A549 (cell line): ENCODE measurements around the gene GORASP2. TPM values are rescaled to one million over a fixed set of nuclear protein-coding genes. Genes with fewer than 3 reads are reported as not detected.

Experiments
- ATAC-seq, 2 experiments: fragments of 200-7000 bp in 1 of 2; fragments of >200 bp in 1 of 2; cut with Nextera tagmentation in 1 of 2; cut with Tn5 transposase in 1 of 2; 3 replicates each; pipeline versions ENCODE4 v1.8.0 to v1.9.1; 2018 to 2020; ENCODE audit warnings: mild to moderate bottlenecking in 1 of 2, moderate library complexity in 1 of 2
- CTCF ChIA-PET: fragments of 300-600 bp; sonication (Branson Sonifier 250); formaldehyde crosslinking; extraction: SDS; loops from one replicate; lab custom pipeline; 2021; ENCODE audit warnings: antibody characterized with exemption, inconsistent platforms; lab: Yijun Ruan, JAX
- POLR2A ChIA-PET: fragments of 350-600 bp; formaldehyde crosslinking; extraction: SDS; loops from one replicate; lab custom pipeline; 2021; ENCODE audit warnings: antibody characterized with exemption, inconsistent platforms; lab: Yijun Ruan, JAX
- DNase-seq, 2 experiments: peaks; one replicate each; pipeline versions ENCODE4 v3.0.0 to v3.0.0-alpha.2; 2011 to 2016; ENCODE audit warnings: low read depth in 1 of 2, low spot score in 1 of 2
- FAIRE-seq: peaks from 2 replicates; lab custom pipeline; 2011; peaks lifted over from hg19 to GRCh38; lab: Jason Lieb, UNC
- H3K27ac ChIP-seq, 2 experiments: fragments of >200 bp; sonication (Bioruptor Twin); formaldehyde crosslinking; 3 replicates each; pipeline ENCODE4 v1.5.1; 2016 to 2017
- H3K4me1 ChIP-seq: fragments of >200 bp; sonication (Bioruptor Twin); formaldehyde crosslinking; 3 replicates; pipeline ENCODE4 v1.6.1; 2016
- H3K4me2 ChIP-seq: fragments of >200 bp; sonication (Bioruptor Twin); formaldehyde crosslinking; 3 replicates; pipeline ENCODE4 v1.6.1; 2016
- H3K4me3 ChIP-seq: fragments of >200 bp; sonication (Bioruptor Twin); formaldehyde crosslinking; 3 replicates; pipeline ENCODE4 v1.5.1; 2016
- H3K9me3 ChIP-seq: fragments of >200 bp; sonication (Bioruptor Twin); formaldehyde crosslinking; 3 replicates; pipeline ENCODE4 v1.6.1; 2016
- CBX8 ChIP-seq: fragments of 200-600 bp; sonication (generic); IDR thresholded peaks from 2 replicates; pipeline ENCODE4 v1.6.1; 2016
- CEBPB ChIP-seq, 2 experiments: fragments of >200 bp in 1 of 2; sonication (Bioruptor Twin) in 1 of 2; formaldehyde crosslinking in 1 of 2; IDR thresholded peaks; 2 replicates each; pipeline ENCODE4 v1.6.1; 2012 to 2016
- CHD4 ChIP-seq: fragments of 200-600 bp; sonication (generic); IDR thresholded peaks from 2 replicates; pipeline ENCODE4 v1.6.1; 2016; ENCODE audit warnings: antibody characterized with exemption, mild to moderate bottlenecking, borderline replicate concordance
- EP300 ChIP-seq, 2 experiments: fragments of >200 bp; sonication (Bioruptor Twin); formaldehyde crosslinking; IDR thresholded peaks; 2 replicates in 1 of 2; 3 replicates in 1 of 2; pipeline ENCODE4 v1.6.1; 2016 to 2017
- FOSB ChIP-seq: fragments of 250-450 bp; sonication (Bioruptor Pico); IDR thresholded peaks from 2 replicates; pipeline ENCODE4 v1.5.0; 2020; ENCODE audit warnings: mild to moderate bottlenecking, moderate library complexity
- FOSL2 ChIP-seq, 2 experiments: fragments of 450-650 bp in 1 of 2; fragments of >200 bp in 1 of 2; sonication (Bioruptor Twin) in 1 of 2; formaldehyde crosslinking; IDR thresholded peaks; 2 replicates each; pipeline versions ENCODE4 v1.5.0 to v1.6.1; 2016 to 2020; ENCODE audit warnings: mild to moderate bottlenecking in 1 of 2, moderate library complexity in 1 of 2
- FOXS1 ChIP-seq: fragments of 250-450 bp; sonication (Bioruptor Pico); IDR thresholded peaks from 2 replicates; pipeline ENCODE4 v1.5.0; 2020; ENCODE audit warnings: mild to moderate bottlenecking, moderate library complexity
- HEYL ChIP-seq: fragments of 250-450 bp; sonication (Bioruptor Pico); IDR thresholded peaks from 2 replicates; pipeline ENCODE4 v1.8.0; 2021; ENCODE audit warnings: mild to moderate bottlenecking, moderate library complexity
- HOXB13 ChIP-seq: fragments of 250-450 bp; sonication (Bioruptor Pico); IDR thresholded peaks from 2 replicates; pipeline ENCODE4 v1.5.0; 2020; ENCODE audit warnings: low read depth, mild to moderate bottlenecking, moderate library complexity
- HOXB5 ChIP-seq: fragments of 250-450 bp; sonication (Bioruptor Pico); IDR thresholded peaks from 2 replicates; pipeline ENCODE4 v1.5.0; 2020; ENCODE audit warnings: mild to moderate bottlenecking, moderate library complexity
- MAFK ChIP-seq: fragments of 450-650 bp; IDR thresholded peaks from 2 replicates; pipeline ENCODE4 v1.6.1; 2014; ENCODE audit not compliant: partially characterized antibody
- MAZ ChIP-seq: fragments of 150-350 bp; IDR thresholded peaks from 2 replicates; pipeline ENCODE4 v1.6.1; 2014; ENCODE audit warnings: antibody characterized with exemption, low read depth, low read length, borderline replicate concordance
- MYC ChIP-seq: IDR thresholded peaks from 2 replicates; pipeline ENCODE4 v1.6.1; 2012; ENCODE audit warnings: mild to moderate bottlenecking, inconsistent platforms, low read length, improper control_type of control experiment, borderline replicate concordance
- POLR2AphosphoS2 ChIP-seq: conservative IDR thresholded peaks from 2 replicates; pipeline ENCODE4 v1.6.1; 2012; ENCODE audit warnings: low read length, improper control_type of control experiment, inconsistent platforms
- RARB ChIP-seq: fragments of 250-450 bp; sonication (Bioruptor Pico); IDR thresholded peaks from 2 replicates; pipeline ENCODE4 v1.8.0; 2021; ENCODE audit warnings: mild to moderate bottlenecking, moderate library complexity
- SMC3 ChIP-seq: fragments of >200 bp; sonication (Bioruptor Twin); formaldehyde crosslinking; IDR thresholded peaks from 3 replicates; pipeline ENCODE4 v1.6.1; 2018; ENCODE audit warnings: inconsistent platforms
- TP53 ChIP-seq: fragments of 250-450 bp; sonication (Bioruptor Pico); IDR thresholded peaks from 2 replicates; pipeline ENCODE4 v1.5.0; 2021; ENCODE audit warnings: mild to moderate bottlenecking, moderate library complexity
- ZFP36 ChIP-seq: fragments of 450-650 bp; IDR thresholded peaks from 2 replicates; pipeline ENCODE4 v1.6.1; 2014; ENCODE audit warnings: borderline replicate concordance; ENCODE audit not compliant: partially characterized antibody
- WGBS: methylation state at CpG from one replicate; pipeline ENCODE4 v1.1.6; 2017; ENCODE audit errors: missing lambda C conversion rate; 5-methylcytosine and 5-hydroxymethylcytosine counted together
- polyA plus RNA-seq, 4 experiments: library from polyadenylated mRNA; depleted of rRNA in 3 of 4; stranded (reverse); fragments of >200 nt; fragmentation: RNase III in 1 of 4; extraction: RNeasy Plus Mini Kit Qiagen cat#74134 plus additional on column Dnase treatment in 1 of 4; gene quantifications; 2 replicates in 3 of 4; 3 replicates in 1 of 4; pipeline ENCODE4 v1.2.3, GENCODE V29; 2011 to 2017
- TF ChIP-seq, protein P1 (sequence below): fragments of 450-650 bp; IDR thresholded peaks from 2 replicates; pipeline ENCODE4 v1.6.1; 2014; ENCODE audit warnings: antibody characterized with exemption
- TF ChIP-seq, protein P2 (sequence below): fragments of 200-600 bp; sonication (generic); IDR thresholded peaks from 2 replicates; pipeline ENCODE4 v1.6.1; 2016; ENCODE audit warnings: antibody characterized with exemption, mild to moderate bottlenecking, moderate library complexity
- TF ChIP-seq, protein P3 (sequence below): IDR thresholded peaks from 2 replicates; pipeline ENCODE4 v1.6.1; 2012; ENCODE audit warnings: low read depth, borderline replicate concordance
- TF ChIP-seq, protein P4 (sequence below): fragments of 150-350 bp; IDR thresholded peaks from 2 replicates; pipeline ENCODE4 v1.6.1; 2014; ENCODE audit warnings: low read depth, mild to moderate bottlenecking, low read length
- TF ChIP-seq, protein P5 (sequence below): fragments of >200 bp; sonication (Bioruptor Twin); formaldehyde crosslinking; IDR thresholded peaks from 3 replicates; pipeline ENCODE4 v1.6.1; 2016
- TF ChIP-seq, protein P6 (sequence below): fragments of 250-450 bp; sonication (Bioruptor Pico); IDR thresholded peaks from 2 replicates; pipeline ENCODE4 v1.5.0; 2021; ENCODE audit warnings: mild to moderate bottlenecking, moderate library complexity, borderline replicate concordance
- TF ChIP-seq, protein P7 (sequence below): fragments of 250-450 bp; sonication (Bioruptor Pico); IDR thresholded peaks from 2 replicates; pipeline ENCODE4 v1.5.0; 2020; ENCODE audit warnings: low read depth, mild to moderate bottlenecking, moderate library complexity

The GORASP2 gene
- polyA plus RNA-seq, 2 of the 4 experiments (the other 2 are of a cell fraction), result 90.5 to 179 TPM

DNA sequence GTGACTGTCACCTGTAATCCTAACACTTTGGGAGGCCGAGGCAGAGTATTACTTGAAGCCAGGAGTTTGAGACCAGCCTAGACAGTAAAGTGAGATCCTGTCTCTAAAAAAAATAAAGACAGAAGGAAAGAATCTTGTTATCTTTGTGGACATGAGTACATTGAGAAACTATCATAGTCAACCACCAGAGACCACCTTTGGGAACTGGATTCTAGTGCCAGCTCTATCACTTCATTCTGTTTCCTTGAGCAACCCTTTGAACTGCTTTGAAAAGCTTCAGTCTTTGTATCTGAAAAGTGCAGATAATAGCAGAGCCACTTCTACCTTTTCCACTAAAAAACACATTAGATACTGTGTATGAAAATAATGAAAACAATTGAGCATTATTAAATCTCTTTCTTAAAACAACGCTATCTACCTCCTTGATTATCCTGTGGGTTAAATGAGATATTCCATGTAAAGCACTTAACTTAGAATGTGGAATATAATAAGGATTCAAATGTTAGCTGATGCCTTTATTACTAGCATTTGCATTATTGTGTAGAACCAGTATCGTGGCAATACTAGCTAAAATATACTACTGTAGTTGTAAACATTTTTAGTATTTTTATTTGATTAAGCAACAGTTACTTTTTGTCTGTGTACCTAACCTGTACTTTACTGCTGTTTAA is 8.8 kb downstream of the GORASP2 start:
- Histone ChIP-seq H3K4me3 (no peak overlapping the region), H3K4me1 (no peaks in the 10 kb centered on the region), H3K4me2 (no peak overlapping the region), H3K9me3 (no peaks in the 10 kb centered on the region), H3K27ac (no peak overlapping the region)
- ATAC-seq (no peak), FAIRE-seq (no peak), DNase-seq (no peak)
- CTCF ChIA-PET, result interaction anchor here (1.7 to 3.0 kb wide), 2 partner anchors 9 kb away, joined by 7 to 17 read pairs; partner anchors contain the start of gene GORASP2
- POLR2A ChIA-PET, result no interaction called here
- TF ChIP-seq, protein P1, sequence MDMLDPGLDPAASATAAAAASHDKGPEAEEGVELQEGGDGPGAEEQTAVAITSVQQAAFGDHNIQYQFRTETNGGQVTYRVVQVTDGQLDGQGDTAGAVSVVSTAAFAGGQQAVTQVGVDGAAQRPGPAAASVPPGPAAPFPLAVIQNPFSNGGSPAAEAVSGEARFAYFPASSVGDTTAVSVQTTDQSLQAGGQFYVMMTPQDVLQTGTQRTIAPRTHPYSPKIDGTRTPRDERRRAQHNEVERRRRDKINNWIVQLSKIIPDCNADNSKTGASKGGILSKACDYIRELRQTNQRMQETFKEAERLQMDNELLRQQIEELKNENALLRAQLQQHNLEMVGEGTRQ, result no peak
- TF ChIP-seq FOSL2 (IDR thresholded peaks at IDR 0.05) (no peak), FOSL2 (CRISPR knock-in tag; IDR thresholded peaks at IDR 0.05) (no peak), POLR2AphosphoS2 (no peak), TP53 (no peak), HOXB5 (CRISPR knock-in tag) (no peak), ZFP36 (no peak), FOSB (no peak), CHD4 (no peak)
- TF ChIP-seq, protein P2, sequence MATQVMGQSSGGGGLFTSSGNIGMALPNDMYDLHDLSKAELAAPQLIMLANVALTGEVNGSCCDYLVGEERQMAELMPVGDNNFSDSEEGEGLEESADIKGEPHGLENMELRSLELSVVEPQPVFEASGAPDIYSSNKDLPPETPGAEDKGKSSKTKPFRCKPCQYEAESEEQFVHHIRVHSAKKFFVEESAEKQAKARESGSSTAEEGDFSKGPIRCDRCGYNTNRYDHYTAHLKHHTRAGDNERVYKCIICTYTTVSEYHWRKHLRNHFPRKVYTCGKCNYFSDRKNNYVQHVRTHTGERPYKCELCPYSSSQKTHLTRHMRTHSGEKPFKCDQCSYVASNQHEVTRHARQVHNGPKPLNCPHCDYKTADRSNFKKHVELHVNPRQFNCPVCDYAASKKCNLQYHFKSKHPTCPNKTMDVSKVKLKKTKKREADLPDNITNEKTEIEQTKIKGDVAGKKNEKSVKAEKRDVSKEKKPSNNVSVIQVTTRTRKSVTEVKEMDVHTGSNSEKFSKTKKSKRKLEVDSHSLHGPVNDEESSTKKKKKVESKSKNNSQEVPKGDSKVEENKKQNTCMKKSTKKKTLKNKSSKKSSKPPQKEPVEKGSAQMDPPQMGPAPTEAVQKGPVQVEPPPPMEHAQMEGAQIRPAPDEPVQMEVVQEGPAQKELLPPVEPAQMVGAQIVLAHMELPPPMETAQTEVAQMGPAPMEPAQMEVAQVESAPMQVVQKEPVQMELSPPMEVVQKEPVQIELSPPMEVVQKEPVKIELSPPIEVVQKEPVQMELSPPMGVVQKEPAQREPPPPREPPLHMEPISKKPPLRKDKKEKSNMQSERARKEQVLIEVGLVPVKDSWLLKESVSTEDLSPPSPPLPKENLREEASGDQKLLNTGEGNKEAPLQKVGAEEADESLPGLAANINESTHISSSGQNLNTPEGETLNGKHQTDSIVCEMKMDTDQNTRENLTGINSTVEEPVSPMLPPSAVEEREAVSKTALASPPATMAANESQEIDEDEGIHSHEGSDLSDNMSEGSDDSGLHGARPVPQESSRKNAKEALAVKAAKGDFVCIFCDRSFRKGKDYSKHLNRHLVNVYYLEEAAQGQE, result no peak
- TF ChIP-seq, protein P3, sequence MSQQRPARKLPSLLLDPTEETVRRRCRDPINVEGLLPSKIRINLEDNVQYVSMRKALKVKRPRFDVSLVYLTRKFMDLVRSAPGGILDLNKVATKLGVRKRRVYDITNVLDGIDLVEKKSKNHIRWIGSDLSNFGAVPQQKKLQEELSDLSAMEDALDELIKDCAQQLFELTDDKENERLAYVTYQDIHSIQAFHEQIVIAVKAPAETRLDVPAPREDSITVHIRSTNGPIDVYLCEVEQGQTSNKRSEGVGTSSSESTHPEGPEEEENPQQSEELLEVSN, result no peak
- WGBS, result 59% methylated on average over 3 of the region's 3 CpGs

DNA sequence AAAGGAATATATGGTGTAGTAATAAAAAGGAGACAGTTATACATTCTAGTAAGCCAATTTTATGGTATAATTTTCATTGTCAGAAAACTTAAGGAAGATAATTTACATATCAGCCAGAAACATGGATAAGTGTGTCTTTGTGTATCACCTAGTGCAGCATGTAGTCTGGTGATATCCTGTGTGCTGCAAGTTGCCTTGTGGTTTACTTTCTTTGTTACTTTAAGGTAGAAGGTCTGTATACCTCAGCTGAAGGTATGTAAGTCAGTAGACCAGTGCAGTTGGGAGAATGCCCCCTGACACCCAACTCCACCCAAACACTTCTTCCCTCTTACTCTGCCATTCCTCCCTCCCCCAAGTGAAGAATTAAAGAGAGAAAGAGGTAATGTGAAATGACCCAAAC is 11.0 kb downstream of the GORASP2 start:
- CTCF ChIA-PET, result no interaction called here
- Histone ChIP-seq H3K4me2 (no peak overlapping the region), H3K27ac (no peak overlapping the region), H3K4me1 (no peaks in the 10 kb centered on the region), H3K9me3 (no peaks in the 10 kb centered on the region), H3K4me3 (no peak overlapping the region)
- POLR2A ChIA-PET, result no interaction called here
- FAIRE-seq (no peak), DNase-seq (no peak), ATAC-seq (no peak; a peak in 1 of 6 replicates)
- TF ChIP-seq RARB (CRISPR knock-in tag) (no peak), MYC (no peak), CBX8 (no peak), MAZ (no peak), FOSL2 (IDR thresholded peaks at IDR 0.05) (no peak), FOSL2 (CRISPR knock-in tag; IDR thresholded peaks at IDR 0.05) (no peak), CEBPB (IDR thresholded peaks at IDR 0.05) (no peak), SMC3 (no peak), FOXS1 (CRISPR knock-in tag) (no peak), EP300 (IDR thresholded peaks at IDR 0.05) (no peak), MAFK (no peak), HEYL (CRISPR knock-in tag) (no peak), HOXB13 (no peak)
- TF ChIP-seq, protein P4, sequence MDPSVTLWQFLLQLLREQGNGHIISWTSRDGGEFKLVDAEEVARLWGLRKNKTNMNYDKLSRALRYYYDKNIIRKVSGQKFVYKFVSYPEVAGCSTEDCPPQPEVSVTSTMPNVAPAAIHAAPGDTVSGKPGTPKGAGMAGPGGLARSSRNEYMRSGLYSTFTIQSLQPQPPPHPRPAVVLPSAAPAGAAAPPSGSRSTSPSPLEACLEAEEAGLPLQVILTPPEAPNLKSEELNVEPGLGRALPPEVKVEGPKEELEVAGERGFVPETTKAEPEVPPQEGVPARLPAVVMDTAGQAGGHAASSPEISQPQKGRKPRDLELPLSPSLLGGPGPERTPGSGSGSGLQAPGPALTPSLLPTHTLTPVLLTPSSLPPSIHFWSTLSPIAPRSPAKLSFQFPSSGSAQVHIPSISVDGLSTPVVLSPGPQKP, result no peak
- TF ChIP-seq, protein P5, sequence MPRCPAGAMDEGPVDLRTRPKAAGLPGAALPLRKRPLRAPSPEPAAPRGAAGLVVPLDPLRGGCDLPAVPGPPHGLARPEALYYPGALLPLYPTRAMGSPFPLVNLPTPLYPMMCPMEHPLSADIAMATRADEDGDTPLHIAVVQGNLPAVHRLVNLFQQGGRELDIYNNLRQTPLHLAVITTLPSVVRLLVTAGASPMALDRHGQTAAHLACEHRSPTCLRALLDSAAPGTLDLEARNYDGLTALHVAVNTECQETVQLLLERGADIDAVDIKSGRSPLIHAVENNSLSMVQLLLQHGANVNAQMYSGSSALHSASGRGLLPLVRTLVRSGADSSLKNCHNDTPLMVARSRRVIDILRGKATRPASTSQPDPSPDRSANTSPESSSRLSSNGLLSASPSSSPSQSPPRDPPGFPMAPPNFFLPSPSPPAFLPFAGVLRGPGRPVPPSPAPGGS, result no peak
- TF ChIP-seq, protein P6, sequence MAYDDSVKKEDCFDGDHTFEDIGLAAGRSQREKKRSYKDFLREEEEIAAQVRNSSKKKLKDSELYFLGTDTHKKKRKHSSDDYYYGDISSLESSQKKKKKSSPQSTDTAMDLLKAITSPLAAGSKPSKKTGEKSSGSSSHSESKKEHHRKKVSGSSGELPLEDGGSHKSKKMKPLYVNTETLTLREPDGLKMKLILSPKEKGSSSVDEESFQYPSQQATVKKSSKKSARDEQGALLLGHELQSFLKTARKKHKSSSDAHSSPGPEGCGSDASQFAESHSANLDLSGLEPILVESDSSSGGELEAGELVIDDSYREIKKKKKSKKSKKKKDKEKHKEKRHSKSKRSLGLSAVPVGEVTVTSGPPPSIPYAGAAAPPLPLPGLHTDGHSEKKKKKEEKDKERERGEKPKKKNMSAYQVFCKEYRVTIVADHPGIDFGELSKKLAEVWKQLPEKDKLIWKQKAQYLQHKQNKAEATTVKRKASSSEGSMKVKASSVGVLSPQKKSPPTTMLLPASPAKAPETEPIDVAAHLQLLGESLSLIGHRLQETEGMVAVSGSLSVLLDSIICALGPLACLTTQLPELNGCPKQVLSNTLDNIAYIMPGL (CRISPR knock-in tag), result no peak
- TF ChIP-seq, protein P7, sequence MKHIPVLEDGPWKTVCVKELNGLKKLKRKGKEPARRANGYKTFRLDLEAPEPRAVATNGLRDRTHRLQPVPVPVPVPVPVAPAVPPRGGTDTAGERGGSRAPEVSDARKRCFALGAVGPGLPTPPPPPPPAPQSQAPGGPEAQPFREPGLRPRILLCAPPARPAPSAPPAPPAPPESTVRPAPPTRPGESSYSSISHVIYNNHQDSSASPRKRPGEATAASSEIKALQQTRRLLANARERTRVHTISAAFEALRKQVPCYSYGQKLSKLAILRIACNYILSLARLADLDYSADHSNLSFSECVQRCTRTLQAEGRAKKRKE (CRISPR knock-in tag), result no peak
- TF ChIP-seq, protein P1, result no peak
